Stomach (tissue), 4 donors: ENCODE measurements around the gene FOXL1.

Experiments used
- EP300 ChIP-seq: sonication (generic); formaldehyde crosslinking; IDR thresholded peaks from one replicate; pipeline ENCODE4 v1.6.1; 2017; ENCODE audit warnings: antibody characterized with exemption
- POLR2A ChIP-seq, 4 donors: fragments of 450-650 bp; IDR thresholded peaks; one replicate each; pipeline ENCODE4 v1.6.1; 2016; ENCODE audit warnings: antibody characterized with exemption in 4 of 4, control low read depth in 2 of 4, mild to moderate bottlenecking in 1 of 4, moderate library complexity in 1 of 4
- TF ChIP-seq, protein P1 (sequence below), 7 experiments: fragments of 450-650 bp in 4 of 7; fragments of 200-600 bp in 3 of 7; sonication (generic) in 3 of 7; IDR thresholded peaks; one replicate each; pipeline ENCODE4 v1.5.1; 2016 to 2019; ENCODE audit warnings: antibody characterized with exemption in 7 of 7, control low read depth in 2 of 7, mild to moderate bottlenecking in 1 of 7

DNA sequence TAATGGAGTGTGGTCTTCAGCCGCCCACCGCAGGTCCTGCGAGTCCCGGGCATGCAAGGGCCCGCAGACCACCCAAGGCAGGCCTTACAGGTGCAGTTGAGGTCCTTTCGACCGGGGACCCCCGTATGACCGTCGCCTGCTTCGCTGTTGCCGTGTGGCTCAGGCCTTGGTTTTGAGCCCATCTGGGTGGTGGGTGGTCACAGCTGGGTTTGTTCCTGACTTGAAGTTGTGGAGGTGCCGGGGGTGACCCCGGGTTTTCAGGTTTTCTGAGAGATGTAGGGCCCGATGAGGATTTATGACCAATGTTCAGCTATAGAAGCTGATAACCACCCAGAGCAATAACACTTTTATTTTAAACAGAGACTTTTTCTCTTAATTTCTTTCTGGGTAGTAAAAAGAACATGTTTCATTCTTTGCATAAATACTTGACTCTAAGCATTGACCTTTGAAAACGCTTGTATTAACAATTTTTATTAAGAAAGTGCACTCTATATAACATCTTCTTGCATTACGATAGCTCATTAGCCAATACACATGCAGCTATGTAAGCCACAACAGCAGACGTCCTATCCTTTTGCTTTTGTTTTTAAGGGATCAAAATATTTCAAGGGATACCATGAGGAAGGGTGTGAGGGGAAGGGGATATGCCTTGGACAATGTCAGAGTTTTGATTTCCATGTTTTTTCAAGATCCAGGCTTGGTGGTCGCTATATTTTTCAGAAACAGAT, 1.9 kb downstream of the FOXL1 start:
- TF ChIP-seq, protein P1, sequence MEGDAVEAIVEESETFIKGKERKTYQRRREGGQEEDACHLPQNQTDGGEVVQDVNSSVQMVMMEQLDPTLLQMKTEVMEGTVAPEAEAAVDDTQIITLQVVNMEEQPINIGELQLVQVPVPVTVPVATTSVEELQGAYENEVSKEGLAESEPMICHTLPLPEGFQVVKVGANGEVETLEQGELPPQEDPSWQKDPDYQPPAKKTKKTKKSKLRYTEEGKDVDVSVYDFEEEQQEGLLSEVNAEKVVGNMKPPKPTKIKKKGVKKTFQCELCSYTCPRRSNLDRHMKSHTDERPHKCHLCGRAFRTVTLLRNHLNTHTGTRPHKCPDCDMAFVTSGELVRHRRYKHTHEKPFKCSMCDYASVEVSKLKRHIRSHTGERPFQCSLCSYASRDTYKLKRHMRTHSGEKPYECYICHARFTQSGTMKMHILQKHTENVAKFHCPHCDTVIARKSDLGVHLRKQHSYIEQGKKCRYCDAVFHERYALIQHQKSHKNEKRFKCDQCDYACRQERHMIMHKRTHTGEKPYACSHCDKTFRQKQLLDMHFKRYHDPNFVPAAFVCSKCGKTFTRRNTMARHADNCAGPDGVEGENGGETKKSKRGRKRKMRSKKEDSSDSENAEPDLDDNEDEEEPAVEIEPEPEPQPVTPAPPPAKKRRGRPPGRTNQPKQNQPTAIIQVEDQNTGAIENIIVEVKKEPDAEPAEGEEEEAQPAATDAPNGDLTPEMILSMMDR (IDR thresholded peaks at IDR 0.05): no peak
- TF ChIP-seq POLR2A (IDR thresholded peaks at IDR 0.05) (no peak), EP300 (no peak)
